PC-3 (cell line): Measurements from ENCODE around the gene ACTR1A. TPM values are rescaled to one million over a fixed set of nuclear protein-coding genes. Genes with fewer than 3 reads are reported as not detected.

Experiments used
- ATAC-seq: fragments of 200-7000 bp; cut with Tn5 transposase; 2 replicates; pipeline ENCODE4 v1.9.1; 2020; ENCODE audit warnings: mild to moderate bottlenecking, moderate library complexity
- BruUV-seq: library from RNA; stranded (reverse); fragments of 400-500 nt; replicated peaks from 2 replicates; lab custom pipeline; 2021; lab: Mats Ljungman, UMichigan
- CTCF ChIA-PET: fragments of 300-600 bp; sonication (Branson Sonifier 250); formaldehyde crosslinking; loops from one replicate; lab custom pipeline; 2022; ENCODE audit warnings: antibody characterized with exemption; lab: Charles Lee
- POLR2A ChIA-PET: fragments of 300-600 bp; sonication (Branson Sonifier 250); formaldehyde crosslinking; loops from one replicate; lab custom pipeline; 2022; ENCODE audit warnings: antibody characterized with exemption; ENCODE audit not compliant: unreplicated experiment; lab: Charles Lee
- DNase-seq: peaks from one replicate; pipeline ENCODE4 v3.0.0-alpha.2; 2015
- H2AFZ ChIP-seq: fragments of 300-600 bp; sonication (generic); 2 replicates; pipeline ENCODE4 v1.6.0; 2016; ENCODE audit warnings: antibody characterized with exemption, low read length
- H3F3A ChIP-seq: fragments of 300-600 bp; sonication (generic); one replicate; pipeline ENCODE4 v1.6.0; 2017; ENCODE audit warnings: antibody characterized with exemption, low read length, control low read depth, mild to moderate bottlenecking; ENCODE audit not compliant: unreplicated experiment
- H3K27ac ChIP-seq: fragments of 300-600 bp; sonication (generic); 2 replicates; pipeline ENCODE4 v1.5.1; 2016; ENCODE audit warnings: mild to moderate bottlenecking, low read length
- H3K27me3 ChIP-seq: fragments of 300-600 bp; sonication (generic); 2 replicates; pipeline ENCODE4 v1.6.1; 2016; ENCODE audit warnings: low read length, mixed read lengths
- H3K36me3 ChIP-seq: fragments of 300-600 bp; sonication (generic); 2 replicates; pipeline ENCODE4 v1.6.1; 2016; ENCODE audit warnings: low read depth, mixed run types, low read length, mixed read lengths
- H3K4me1 ChIP-seq: fragments of 300-600 bp; sonication (generic); 2 replicates; pipeline ENCODE4 v1.5.1; 2016; ENCODE audit warnings: low read length; ENCODE audit not compliant: insufficient read depth
- H3K4me2 ChIP-seq: fragments of 300-600 bp; sonication (generic); 2 replicates; pipeline ENCODE4 v1.6.0; 2016; ENCODE audit warnings: low read length
- H3K4me3 ChIP-seq: fragments of 300-600 bp; sonication (generic); 2 replicates; pipeline ENCODE4 v1.5.1; 2016; ENCODE audit warnings: mild to moderate bottlenecking, low read length, mixed read lengths
- H3K79me2 ChIP-seq: fragments of 300-600 bp; sonication (generic); 2 replicates; pipeline ENCODE4 v1.6.1; 2017; ENCODE audit warnings: low read length, mixed read lengths
- H3K9ac ChIP-seq: fragments of 300-600 bp; sonication (generic); 2 replicates; pipeline ENCODE4 v1.6.0; 2016; ENCODE audit warnings: mild to moderate bottlenecking, low read length
- H3K9me2 ChIP-seq: fragments of 300-600 bp; sonication (generic); replicated peaks from 2 replicates; pipeline ENCODE4 v1.6.1; 2016; ENCODE audit warnings: mixed run types, low read length, mixed read lengths
- H3K9me3 ChIP-seq: fragments of 300-600 bp; sonication (generic); 2 replicates; pipeline ENCODE4 v1.6.1; 2016; ENCODE audit warnings: low read length, mixed read lengths
- H4K20me1 ChIP-seq: fragments of 300-600 bp; sonication (generic); 2 replicates; pipeline ENCODE4 v1.6.1; 2016; ENCODE audit warnings: low read length, mixed read lengths
- CTCF ChIP-seq: fragments of 300-600 bp; sonication (generic); conservative IDR thresholded peaks from 2 replicates; pipeline ENCODE4 v1.5.1; 2017; ENCODE audit warnings: antibody characterized with exemption, low read depth, mild to moderate bottlenecking, low read length
- EZH2 ChIP-seq: fragments of 300-600 bp; sonication (generic); IDR thresholded peaks from one replicate; pipeline ENCODE4 v1.6.1; 2017; ENCODE audit warnings: antibody characterized with exemption, mild to moderate bottlenecking, low read length; ENCODE audit not compliant: unreplicated experiment
- EZH2phosphoT487 ChIP-seq: fragments of 300-600 bp; sonication (generic); IDR thresholded peaks from 2 replicates; pipeline ENCODE4 v1.6.1; 2018; ENCODE audit warnings: mild to moderate bottlenecking, antibody characterized with exemption, low read length, borderline replicate concordance
- intact Hi-C: fragments of 100-400 bp; cut with micrococcal nuclease; formaldehyde crosslinking; loops from 2 replicates; pipeline ENCODE4 v1.9.0; 2023
- total RNA-seq: library from RNA; depleted of rRNA; stranded (reverse); fragments of >200 nt; gene quantifications from 2 replicates; pipeline ENCODE4 v1.2.3, GENCODE V29; 2014

ACTR1A gene
- total RNA-seq, 1 experiment from 2014 or later: 69.9 TPM

- no peaks in the 10 kb centered on the region for H3K36me3 ChIP-seq
- no peak for DNase-seq
- ChIA-PET POLR2A (no interaction called here), CTCF (interaction anchor here (0.6 kb wide), 1 partner anchor 88 kb away, joined by 3 read pairs; no protein-coding TSS in a partner anchor)
- no peaks in the 10 kb centered on the region for H3K27me3 ChIP-seq
- H4K20me1 ChIP-seq: no peaks in the 10 kb centered on the region
- no peaks in the 10 kb centered on the region for H3K9me3 ChIP-seq
- no peaks in the 10 kb centered on the region for H3K9me2 ChIP-seq
- intact Hi-C loops: no loop called here
- H3K4me3 ChIP-seq: no peak overlapping the region
- H3K4me1 ChIP-seq: peaks cover 5% of the 10 kb centered on the region; the same call in 1 of the 2 replicates
- H3K27ac ChIP-seq: no peak overlapping the region
- H3K4me2 ChIP-seq: no peak overlapping the region
- H3K79me2 ChIP-seq: peaks cover 11% of the 10 kb centered on the region; the same call in 1 of the 2 replicates
- BruUV-seq: no TSS peak
- TF ChIP-seq CTCF (no peak), EZH2phosphoT487 (no peak), EZH2 (no peak)
- no peak overlapping the region for H3K9ac ChIP-seq
- H2AFZ ChIP-seq: no peak overlapping the region
- H3F3A ChIP-seq: no peaks in the 10 kb centered on the region
- no peak for ATAC-seq
These were observed 67.4 kb downstream of the ACTR1A start for GRCh38 chr10:102435133-102435497.

GRCh38 chr10:102434394-102435132 lies 67.9 kb downstream of the ACTR1A start:
- Histone ChIP-seq H3F3A (no peaks in the 10 kb centered on the region), H3K9me3 (no peaks in the 10 kb centered on the region), H3K9ac (no peak overlapping the region), H2AFZ (no peak overlapping the region), H3K27ac (no peak overlapping the region), H3K4me2 (no peak overlapping the region), H3K36me3 (no peaks in the 10 kb centered on the region), H3K27me3 (no peaks in the 10 kb centered on the region), H3K79me2 (peaks cover 11% of the 10 kb centered on the region; the same call in 1 of the 2 replicates), H4K20me1 (no peaks in the 10 kb centered on the region), H3K9me2 (no peaks in the 10 kb centered on the region), H3K4me3 (no peak overlapping the region), H3K4me1 (peaks cover 5% of the 10 kb centered on the region; the same call in 1 of the 2 replicates)
- no peak for DNase-seq
- ATAC-seq: no peak
- POLR2A ChIA-PET: no interaction called here
- TF ChIP-seq CTCF: no peak
- BruUV-seq: no TSS peak
- intact Hi-C loops: no loop called here
- CTCF ChIA-PET: interaction anchor here (0.6 kb wide), 1 partner anchor 88 kb away, joined by 3 read pairs; no protein-coding TSS in a partner anchor

DNA sequence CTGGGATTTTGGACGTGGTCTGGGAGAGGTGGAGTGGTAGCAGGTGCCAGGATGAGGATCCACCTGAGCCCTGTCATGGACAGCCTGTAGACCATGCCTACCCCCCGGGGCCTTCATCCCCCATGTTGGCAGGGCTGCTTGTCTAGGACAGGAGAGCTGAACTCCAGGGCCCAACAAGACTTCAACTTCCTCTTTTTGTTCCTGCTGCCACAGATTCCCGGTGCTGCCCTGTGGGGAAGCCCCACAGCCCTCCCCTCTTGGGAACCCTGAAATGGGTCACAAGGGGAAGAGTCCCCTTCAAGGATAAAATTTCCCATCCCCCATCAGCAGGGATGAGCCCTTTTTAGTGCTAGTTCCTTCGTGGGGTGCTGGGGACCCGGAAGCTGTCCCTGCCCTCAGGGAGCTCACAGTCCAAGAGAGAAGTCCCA lies 68.9 kb downstream of the ACTR1A start:
- Histone ChIP-seq H3K4me1 (peaks cover 5% of the 10 kb centered on the region; the same call in 1 of the 2 replicates), H3K4me2 (no peak overlapping the region), H3K4me3 (no peak overlapping the region), H4K20me1 (no peaks in the 10 kb centered on the region), H3K9me3 (no peaks in the 10 kb centered on the region), H3K27ac (no peak overlapping the region), H3K27me3 (no peaks in the 10 kb centered on the region), H3K36me3 (no peaks in the 10 kb centered on the region), H3K79me2 (peaks cover 11% of the 10 kb centered on the region; the same call in 1 of the 2 replicates), H3F3A (no peaks in the 10 kb centered on the region), H3K9ac (no peak overlapping the region), H3K9me2 (no peaks in the 10 kb centered on the region), H2AFZ (no peak overlapping the region)
- ChIA-PET POLR2A (interaction anchor here (1.4 kb wide), 1 partner anchor 16 kb away, joined by 5 read pairs; no protein-coding TSS in a partner anchor), CTCF (no interaction called here)
- no TSS peak for BruUV-seq
- intact Hi-C loops: no loop called here
- TF ChIP-seq EZH2 (no peak), CTCF (no peak), EZH2phosphoT487 (no peak)
- DNase-seq (no peak), ATAC-seq (no peak)
